ENCODE data around the gene SOS1. TPM values are rescaled to one million over a fixed set of nuclear protein-coding genes. Genes with fewer than 3 reads are reported as not detected.
A peak's percentile ranks its signal among the peaks of the same experiment; 100 is the strongest.

SOS1 gene
- total RNA-seq, 2 donors from 2014 or later, result 35.0 to 54.1 TPM

- TF ChIP-seq CTCF (IDR thresholded peaks at IDR 0.05) (no peak), POLR2AphosphoS5 (IDR thresholded peaks at IDR 0.05) (no peak)
- no peak overlapping the region for H3K27ac ChIP-seq
- WGBS, result 78% methylated on average over 3 of the region's 3 CpGs
- H3K9me3 ChIP-seq, result no peaks in the 10 kb centered on the region
- no peaks in the 10 kb centered on the region for H3K4me1 ChIP-seq (replicated peaks)
- H3K36me3 ChIP-seq, result no peaks in the 10 kb centered on the region
- intact Hi-C loops (cut with DNase I), result no loop called here
- H3K27me3 ChIP-seq (replicated peaks; ENCODE audit: insufficient read depth), result no peaks in the 10 kb centered on the region
- H3K4me3 ChIP-seq, result no peak overlapping the region
- no peak for DNase-seq (ENCODE audit: low spot score)
Measured at GRCh38 chr2:39133215-39133851, 12.5 kb upstream of the SOS1 start.

GRCh38 chr2:39128919-39129391 lies 8.1 kb upstream of the SOS1 start:
- DNase-seq (ENCODE audit: low spot score), result no peak
- intact Hi-C loops (cut with DNase I), result no loop called here
- Histone ChIP-seq H3K27me3 (replicated peaks; ENCODE audit: insufficient read depth) (no peaks in the 10 kb centered on the region), H3K36me3 (no peaks in the 10 kb centered on the region), H3K27ac (no peak overlapping the region), H3K4me1 (replicated peaks) (no peaks in the 10 kb centered on the region), H3K9me3 (no peaks in the 10 kb centered on the region), H3K4me3 (no peak overlapping the region)
- 74% methylated on average over 1 of the region's 1 CpG for whole genome bisulfite sequencing
- no peak for TF ChIP-seq POLR2A (IDR thresholded peaks at IDR 0.05)
- no peak for TF ChIP-seq POLR2AphosphoS5 (IDR thresholded peaks at IDR 0.05)
- TF ChIP-seq CTCF (IDR thresholded peaks at IDR 0.05), result no peak

- no peak for TF ChIP-seq POLR2AphosphoS5 (IDR thresholded peaks at IDR 0.05)
- no peak for TF ChIP-seq CTCF (IDR thresholded peaks at IDR 0.05)
- no peak for TF ChIP-seq POLR2A (IDR thresholded peaks at IDR 0.05)
- no peaks in the 10 kb centered on the region for H3K4me1 ChIP-seq (replicated peaks)
- DNase-seq (ENCODE audit: low spot score), result no peak
- H3K27me3 ChIP-seq (replicated peaks; ENCODE audit: insufficient read depth), result no peaks in the 10 kb centered on the region
- H3K27ac ChIP-seq, result no peak overlapping the region
- H3K4me3 ChIP-seq, result no peak overlapping the region
- H3K36me3 ChIP-seq, result no peaks in the 10 kb centered on the region
- WGBS, result 85% methylated on average over 1 of the region's 1 CpG
- H3K9me3 ChIP-seq, result no peaks in the 10 kb centered on the region
- intact Hi-C loops (cut with DNase I), result no loop called here
Measured at GRCh38 chr2:39127973-39128372, 7.1 kb upstream of the SOS1 start.

- H3K4me3 ChIP-seq, result peak overlapping the region; percentile 68 to 77
- intact Hi-C loops (cut with DNase I), result loop anchor here (5.0 kb wide), 1 partner anchor 52 kb away; no protein-coding TSS in a partner anchor
- DNase-seq (ENCODE audit: low spot score), result no peak
- no peaks in the 10 kb centered on the region for H3K36me3 ChIP-seq
- under 1% methylated on average over 10 of the region's 10 CpGs for WGBS
- peaks cover 5% of the 10 kb centered on the region for H3K4me1 ChIP-seq (replicated peaks)
- no peaks in the 10 kb centered on the region for H3K9me3 ChIP-seq
- TF ChIP-seq CTCF (IDR thresholded peaks at IDR 0.05) (no peak), POLR2A (IDR thresholded peaks at IDR 0.05) (no peak), POLR2AphosphoS5 (IDR thresholded peaks at IDR 0.05) (no peak)
- H3K27ac ChIP-seq, result peak overlapping the region; percentile 90 to 92
- H3K27me3 ChIP-seq (replicated peaks; ENCODE audit: insufficient read depth), result no peaks in the 10 kb centered on the region
Measured at GRCh38 chr2:39124746-39125057, 3.9 kb upstream of the SOS1 start.

Data from prostate gland (tissue), 2 donors.